CD4-positive, alpha-beta T cell (primary cell): ENCODE results near the gene HOXA7. TPM values are rescaled to one million over a fixed set of nuclear protein-coding genes. Genes with fewer than 3 reads are reported as not detected.

Experiments
- ATAC-seq: fragments of 200-7000 bp; cut with Tn5 transposase; one replicate; pipeline ENCODE4 v1.10.0; 2022; ENCODE audit warnings: mild to moderate bottlenecking; ENCODE audit not compliant: poor library complexity
- CTCF ChIA-PET: fragments of 350-600 bp; sonication (Branson Sonifier 250); formaldehyde crosslinking; loops from one replicate; lab custom pipeline; 2021; ENCODE audit warnings: antibody characterized with exemption, inconsistent platforms; lab: Charles Lee
- POLR2A ChIA-PET: fragments of 350-600 bp; sonication (Branson Sonifier 250); formaldehyde crosslinking; loops from one replicate; lab custom pipeline; 2021; ENCODE audit warnings: antibody characterized with exemption, inconsistent platforms; lab: Charles Lee
- DNase-seq, 14 experiments: peaks; one replicate each; pipeline ENCODE4 v3.0.0-alpha.2; 2013 to 2020; ENCODE audit warnings: mixed read lengths in 2 of 14
- H3K27ac ChIP-seq, 2 donors: one replicate each; pipeline versions ENCODE4 v1.5.1 to v1.7.0; 2013; ENCODE audit warnings: low read length in 2 of 2, low read depth in 1 of 2, mild to moderate bottlenecking in 1 of 2
- H3K27me3 ChIP-seq, 2 experiments: 1 replicate in 1 of 2; 2 replicates in 1 of 2; pipeline versions ENCODE4 v1.6.1 to v1.7.0; 2013; ENCODE audit warnings: low read length in 2 of 2, control low read depth in 1 of 2, mild to moderate bottlenecking in 1 of 2, moderate library complexity in 1 of 2; ENCODE audit not compliant: insufficient read depth in 2 of 2, control insufficient read depth in 1 of 2
- H3K36me3 ChIP-seq: one replicate; pipeline ENCODE4 v1.6.1; 2013; ENCODE audit warnings: low read length, control low read depth; ENCODE audit not compliant: insufficient read depth
- H3K4me1 ChIP-seq: one replicate; pipeline ENCODE4 v1.6.1; 2013; ENCODE audit warnings: low read length, control low read depth; ENCODE audit not compliant: insufficient read depth
- H3K4me3 ChIP-seq: one replicate; pipeline ENCODE4 v1.5.1; 2013; ENCODE audit warnings: mild to moderate bottlenecking, low read length, moderate library complexity
- H3K9me3 ChIP-seq, 2 experiments: 1 replicate in 1 of 2; 2 replicates in 1 of 2; pipeline versions ENCODE4 v1.6.1 to v1.7.0; 2013; ENCODE audit warnings: low read length in 2 of 2, mild to moderate bottlenecking in 2 of 2, control low read depth in 1 of 2, moderate library complexity in 1 of 2; ENCODE audit not compliant: control insufficient read depth in 1 of 2, insufficient read depth in 1 of 2
- H3K27ac Mint-ChIP-seq: one replicate; pipeline ENCODE4 v1.8.0; 2020; ENCODE audit warnings: mixed read lengths
- H3K27me3 Mint-ChIP-seq: one replicate; pipeline ENCODE4 v1.8.0; 2021; ENCODE audit warnings: mixed read lengths
- H3K36me3 Mint-ChIP-seq: one replicate; pipeline ENCODE4 v1.8.0; 2021; ENCODE audit warnings: low read depth, mixed read lengths
- H3K4me1 Mint-ChIP-seq: one replicate; pipeline ENCODE4 v1.8.0; 2021; ENCODE audit warnings: low read depth, mixed read lengths
- H3K4me3 Mint-ChIP-seq: one replicate; pipeline ENCODE4 v1.8.0; 2020; ENCODE audit warnings: mild to moderate bottlenecking, mixed read lengths
- H3K9me3 Mint-ChIP-seq: one replicate; pipeline ENCODE4 v1.8.0; 2020; ENCODE audit warnings: mixed read lengths
- CTCF ChIP-seq: fragments of 200-600 bp; IDR thresholded peaks from one replicate; pipeline ENCODE4 v1.8.0; 2022; ENCODE audit warnings: antibody characterized with exemption, mild to moderate bottlenecking
- intact Hi-C, 2 experiments: fragments of 100-400 bp; cut with DNase I in 1 of 2; cut with micrococcal nuclease in 1 of 2; formaldehyde crosslinking; loops; one replicate each; pipeline versions ENCODE4 v1.15.1 to v1.9.0; 2023 to 2025; cut with DNase I, micrococcal nuclease
- total RNA-seq, 174 experiments: library from RNA in 2 of 174; stranded (reverse) in 2 of 174; gene quantifications; one replicate each; pipeline ENCODE4 v1.2.3 and lab custom pipeline; 2021 to 2026

Gene HOXA7
- total RNA-seq, 2 experiments from 2014 or later, result not detected

GRCh38 chr7:27141923-27142579, 14.4 kb downstream of the HOXA7 start:
- ATAC-seq (no peak), DNase-seq (no peak)
- H3K36me3 Mint-ChIP-seq, result no peaks in the 10 kb centered on the region
- Histone ChIP-seq H3K4me3 (no peak overlapping the region), H3K27me3 (peaks cover 24 to 63% of the 10 kb centered on the region in 2 experiments), H3K36me3 (no peaks in the 10 kb centered on the region), H3K27ac (no peak overlapping the region), H3K4me1 (no peaks in the 10 kb centered on the region), H3K9me3 (peaks cover 0 to 27% of the 10 kb centered on the region in 2 experiments)
- ChIA-PET POLR2A (no interaction called here), CTCF (no interaction called here)
- intact Hi-C loops, result no loop called here
- H3K4me3 Mint-ChIP-seq, result no peak overlapping the region
- peaks cover 70% of the 10 kb centered on the region for H3K27me3 Mint-ChIP-seq
- H3K27ac Mint-ChIP-seq, result no peak overlapping the region
- no peak for TF ChIP-seq CTCF
- H3K9me3 Mint-ChIP-seq, result no peaks in the 10 kb centered on the region
- H3K4me1 Mint-ChIP-seq, result no peaks in the 10 kb centered on the region

GRCh38 chr7:27141137-27141922, 15.1 kb downstream of the HOXA7 start:
- no peak for DNase-seq
- ATAC-seq, result no peak
- H3K9me3 Mint-ChIP-seq, result no peaks in the 10 kb centered on the region
- no peak for TF ChIP-seq CTCF
- ChIA-PET CTCF (no interaction called here), POLR2A (no interaction called here)
- Histone ChIP-seq H3K4me3 (no peak overlapping the region), H3K36me3 (no peaks in the 10 kb centered on the region), H3K27me3 (peaks cover 23 to 63% of the 10 kb centered on the region in 2 experiments), H3K27ac (no peak overlapping the region), H3K9me3 (peaks cover 0 to 27% of the 10 kb centered on the region in 2 experiments), H3K4me1 (no peaks in the 10 kb centered on the region)
- no peak overlapping the region for H3K4me3 Mint-ChIP-seq
- intact Hi-C loops, result no loop called here
- no peaks in the 10 kb centered on the region for H3K36me3 Mint-ChIP-seq
- peaks cover 70% of the 10 kb centered on the region for H3K27me3 Mint-ChIP-seq
- no peaks in the 10 kb centered on the region for H3K4me1 Mint-ChIP-seq
- H3K27ac Mint-ChIP-seq, result no peak overlapping the region

- intact Hi-C loops, result no loop called here
- Histone ChIP-seq H3K27ac (no peak overlapping the region), H3K36me3 (no peaks in the 10 kb centered on the region), H3K27me3 (peaks cover 25 to 66% of the 10 kb centered on the region in 2 experiments), H3K4me1 (no peaks in the 10 kb centered on the region), H3K9me3 (peaks cover 0 to 20% of the 10 kb centered on the region in 2 experiments), H3K4me3 (no peak overlapping the region)
- Mint-ChIP-seq H3K9me3 (no peaks in the 10 kb centered on the region), H3K27me3 (peaks cover 72% of the 10 kb centered on the region), H3K36me3 (no peaks in the 10 kb centered on the region), H3K4me3 (no peak overlapping the region), H3K4me1 (no peaks in the 10 kb centered on the region), H3K27ac (no peak overlapping the region)
- no peak for TF ChIP-seq CTCF
- DNase-seq (no peak), ATAC-seq (no peak)
- ChIA-PET CTCF (interaction anchor here (1.1 kb wide), 1 partner anchor 11 kb away, joined by 3 read pairs; no protein-coding TSS in a partner anchor), POLR2A (no interaction called here)
These were observed 16.2 kb downstream of the HOXA7 start for GRCh38 chr7:27140126-27140857.
